ENCODE data around the gene SNX1.
"Not testable (repeated sequence)": the region's sequence is repeated elsewhere in the genome, so short reads cannot be mapped to it uniquely, and the experiment has no call there.

The SNX1 gene, protein sequence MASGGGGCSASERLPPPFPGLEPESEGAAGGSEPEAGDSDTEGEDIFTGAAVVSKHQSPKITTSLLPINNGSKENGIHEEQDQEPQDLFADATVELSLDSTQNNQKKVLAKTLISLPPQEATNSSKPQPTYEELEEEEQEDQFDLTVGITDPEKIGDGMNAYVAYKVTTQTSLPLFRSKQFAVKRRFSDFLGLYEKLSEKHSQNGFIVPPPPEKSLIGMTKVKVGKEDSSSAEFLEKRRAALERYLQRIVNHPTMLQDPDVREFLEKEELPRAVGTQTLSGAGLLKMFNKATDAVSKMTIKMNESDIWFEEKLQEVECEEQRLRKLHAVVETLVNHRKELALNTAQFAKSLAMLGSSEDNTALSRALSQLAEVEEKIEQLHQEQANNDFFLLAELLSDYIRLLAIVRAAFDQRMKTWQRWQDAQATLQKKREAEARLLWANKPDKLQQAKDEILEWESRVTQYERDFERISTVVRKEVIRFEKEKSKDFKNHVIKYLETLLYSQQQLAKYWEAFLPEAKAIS
- total RNA-seq: 103 to 161 (median 145) reads per million in 4 experiments

GRCh38 chr15:64095795-64096667 is at the start of gene SNX1:
TSS of gene SNX1 (plus strand) at chr15:64095982. CDS start at chr15:64096014, 32 bp downstream.
- peak; percentile 92 for DNase-seq

DNA sequence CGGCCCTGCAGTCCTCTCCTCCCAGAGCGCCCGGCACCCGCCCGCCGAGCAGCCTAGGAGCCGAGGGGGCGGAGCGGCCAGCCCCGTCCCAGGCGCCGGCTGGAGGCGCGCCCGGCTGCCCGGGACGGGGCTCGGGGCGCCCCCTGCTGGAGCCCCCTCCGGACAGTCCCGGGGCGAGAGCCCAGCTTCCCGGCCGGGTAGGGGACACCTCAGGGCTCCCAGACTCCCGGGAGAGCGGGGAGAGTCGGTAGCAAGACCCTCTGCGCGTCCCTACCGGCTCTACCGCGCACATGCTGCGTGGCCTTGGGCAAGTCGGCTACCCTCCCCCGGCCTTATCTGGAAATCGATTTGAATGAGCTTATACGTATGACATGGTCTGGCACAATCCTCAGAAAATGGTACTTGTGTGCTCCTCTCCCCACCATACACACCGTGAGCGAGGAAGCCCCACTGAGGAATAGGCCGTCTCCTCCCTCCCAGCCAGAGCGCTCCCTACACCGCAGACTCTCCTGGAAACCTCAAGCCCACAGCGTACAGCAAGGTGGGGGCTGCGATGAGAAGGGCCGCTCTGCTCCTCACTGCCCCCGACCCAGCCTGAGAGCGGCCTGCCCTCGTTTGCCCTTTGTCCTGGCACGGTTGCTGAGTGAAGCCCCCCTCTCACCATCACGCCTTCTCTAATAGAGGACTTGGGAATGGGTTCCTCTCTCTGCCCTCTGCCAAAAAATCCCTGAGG is 49.2 kb upstream of the SNX1 start, which contains the start of gene DAPK2:
Gene DAPK2, minus strand, starts transcription at position 65 of the 733 bp plus-strand sequence. CDS start 6,224 bp downstream, outside the sequence.
- DNase-seq: peak; percentile 44

GRCh38 chr15:64048781-64049460 is 46.9 kb upstream of the SNX1 start:
- no peak for DNase-seq

- no peak for DNase-seq
Observed at GRCh38 chr15:64050281-64051092, 45.3 kb upstream of the SNX1 start.

DNA sequence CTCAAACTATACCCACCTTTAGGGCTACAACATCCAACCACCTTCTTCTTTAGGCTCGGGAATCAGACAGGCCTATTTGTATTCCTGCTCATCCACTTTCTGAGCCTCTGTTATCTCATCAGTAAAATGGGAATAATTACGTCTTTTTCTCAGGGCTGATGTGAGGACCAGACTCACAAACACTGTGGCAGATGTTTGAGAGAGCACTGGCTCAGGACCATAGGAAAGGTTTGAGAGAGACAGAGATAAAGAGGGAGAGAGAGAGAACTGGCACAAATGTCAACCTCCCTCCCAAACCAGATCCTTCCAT is 44.7 kb upstream of the SNX1 start:
- DNase-seq: no peak

GRCh38 chr15:64051407-64052259 is 44.1 kb upstream of the SNX1 start:
- DNase-seq: no peak

DNA sequence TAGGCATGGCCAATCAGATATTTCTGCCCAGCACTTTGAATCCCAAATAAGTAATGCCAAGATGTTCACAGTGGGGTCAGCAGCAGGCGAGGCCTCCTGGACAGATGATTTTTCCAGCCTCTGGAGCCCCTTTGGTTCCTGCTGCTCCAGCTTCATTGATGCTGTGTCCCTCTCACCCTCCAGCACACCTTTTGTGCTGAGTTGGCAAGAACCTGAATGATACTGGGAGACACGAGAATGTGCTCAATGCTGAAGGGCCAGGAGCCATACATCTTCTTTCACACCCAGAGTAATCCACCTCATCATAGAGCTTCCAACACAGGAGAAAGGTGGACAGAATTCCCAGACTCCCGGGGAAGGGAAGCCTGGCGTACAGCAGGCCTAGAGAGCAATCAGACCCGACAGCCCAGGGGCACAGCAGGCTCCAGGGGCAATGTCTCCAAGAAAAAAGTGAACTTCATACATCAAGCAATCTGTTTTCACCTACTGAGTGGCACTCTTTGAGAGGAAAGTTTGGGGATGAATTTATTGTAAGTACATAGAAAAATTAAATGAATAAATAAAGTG is 42.8 kb upstream of the SNX1 start:
- DNase-seq: no peak

GRCh38 chr15:64053674-64054073 is 42.1 kb upstream of the SNX1 start:
- DNase-seq: not testable (repeated sequence)

- no peak for DNase-seq
Observed at GRCh38 chr15:64058279-64058678, 37.5 kb upstream of the SNX1 start.

DNA sequence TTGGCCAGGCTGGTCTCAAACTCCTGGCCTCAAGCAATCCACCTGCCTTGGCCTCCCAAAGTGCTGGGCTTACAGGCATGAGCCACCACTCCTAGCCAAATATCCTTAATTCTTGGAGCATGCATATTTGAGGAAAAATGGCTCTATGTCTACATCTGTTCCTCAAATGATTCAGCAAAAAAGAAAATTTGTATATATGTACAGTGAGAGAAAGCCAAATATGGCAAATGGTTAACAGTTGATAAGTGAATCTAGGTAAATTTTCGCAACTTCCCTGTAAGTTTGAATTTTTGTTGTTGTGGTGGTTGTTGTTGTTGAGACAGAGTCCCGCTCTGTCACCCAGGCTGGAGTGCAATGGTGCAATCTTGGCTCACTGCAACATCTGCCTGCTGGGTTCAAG is 36.7 kb upstream of the SNX1 start:
- DNase-seq: not testable (repeated sequence)

DNA sequence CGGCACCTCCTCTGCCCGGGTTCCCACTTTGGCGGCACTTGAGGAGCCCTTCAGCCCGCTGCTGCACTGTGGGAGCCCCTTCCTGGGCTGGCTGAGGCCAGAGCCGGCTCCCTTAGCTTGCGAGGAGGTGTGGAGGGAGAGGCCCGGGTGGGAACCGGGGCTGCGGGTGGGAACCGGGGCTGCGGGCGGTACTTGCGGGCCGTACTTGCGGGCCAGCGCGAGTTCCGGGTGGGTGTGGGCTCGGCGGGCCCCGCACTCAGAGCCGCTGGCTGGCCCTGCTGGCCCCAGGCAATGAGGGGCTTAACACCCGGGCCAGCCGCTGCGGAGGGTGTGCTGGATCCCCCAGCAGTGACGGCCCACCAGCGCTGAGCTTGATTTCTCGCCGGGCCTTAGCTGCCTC is 35.1 kb upstream of the SNX1 start:
- DNase-seq: no peak

GRCh38 chr15:64066451-64066850 is 29.3 kb upstream of the SNX1 start:
- no peak for DNase-seq

GRCh38 chr15:64067564-64068030 is 28.2 kb upstream of the SNX1 start:
- peak; percentile 56 for DNase-seq

- no peak for DNase-seq
Observed at GRCh38 chr15:64068133-64068532, 27.6 kb upstream of the SNX1 start.

DNA sequence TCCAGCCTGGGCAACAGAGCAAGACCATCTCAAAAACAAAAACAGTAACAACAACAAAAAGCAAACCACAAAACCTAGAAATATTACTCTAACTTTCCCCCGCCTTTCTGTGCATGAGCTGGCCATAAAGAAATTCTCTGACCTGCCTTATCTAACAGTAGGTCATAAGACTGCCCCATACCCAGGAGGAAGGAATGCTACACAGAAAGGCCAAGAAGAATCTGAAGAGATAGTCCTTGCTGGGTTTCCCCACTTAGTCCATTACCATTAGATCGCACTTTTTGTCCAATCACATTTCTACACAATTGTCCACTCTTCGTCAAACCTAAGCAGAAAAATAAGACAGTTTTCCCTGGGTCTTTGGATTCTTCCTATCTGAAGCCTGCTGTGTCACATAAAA is 25.7 kb upstream of the SNX1 start:
- no peak for DNase-seq

- DNase-seq: no peak
Observed at GRCh38 chr15:64070965-64071851, 24.6 kb upstream of the SNX1 start.

- DNase-seq: no peak
Observed at GRCh38 chr15:64071931-64072765, 23.6 kb upstream of the SNX1 start.

- no peak for DNase-seq
Observed at GRCh38 chr15:64072812-64073211, 23.0 kb upstream of the SNX1 start.

Measured in effector CD8-positive, alpha-beta T cell (primary cell).